ENCODE data around the gene ZAP70. TPM values are rescaled to one million over a fixed set of nuclear protein-coding genes. Genes with fewer than 3 reads are reported as not detected.

ZAP70 gene
- polyA plus RNA-seq, 2 of the 4 experiments (the other 2 are of a cell fraction) = 0.10 TPM; not detected in 1

DNA sequence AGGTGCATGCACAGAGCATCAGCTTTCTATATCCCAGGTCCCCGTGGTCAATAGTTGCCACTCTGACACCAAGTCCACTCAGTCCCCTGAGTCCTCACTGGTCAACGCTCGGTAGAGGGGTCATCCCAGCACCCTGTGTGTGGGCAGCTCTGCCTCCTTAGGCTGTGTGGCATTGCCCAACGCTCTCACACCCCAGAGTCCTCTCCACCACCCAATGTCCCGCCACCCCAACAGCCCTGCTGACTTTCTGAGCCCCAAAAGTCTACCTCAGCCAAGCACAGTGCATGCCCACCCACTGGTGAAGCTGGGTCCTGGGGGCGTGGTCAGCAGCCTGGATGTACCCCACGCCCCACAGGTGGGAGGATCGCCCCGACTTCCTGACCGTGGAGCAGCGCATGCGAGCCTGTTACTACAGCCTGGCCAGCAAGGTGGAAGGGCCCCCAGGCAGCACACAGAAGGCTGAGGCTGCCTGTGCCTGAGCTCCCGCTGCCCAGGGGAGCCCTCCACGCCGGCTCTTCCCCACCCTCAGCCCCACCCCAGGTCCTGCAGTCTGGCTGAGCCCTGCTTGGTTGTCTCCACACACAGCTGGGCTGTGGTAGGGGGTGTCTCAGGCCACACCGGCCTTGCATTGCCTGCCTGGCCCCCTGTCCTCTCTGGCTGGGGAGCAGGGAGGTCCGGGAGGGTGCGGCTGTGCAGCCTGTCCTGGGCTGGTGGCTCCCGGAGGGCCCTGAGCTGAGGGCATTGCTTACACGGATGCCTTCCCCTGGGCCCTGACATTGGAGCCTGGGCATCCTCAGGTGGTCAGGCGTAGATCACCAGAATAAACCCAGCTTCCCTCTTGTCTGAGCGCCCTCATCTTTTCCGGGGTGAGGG lies 25.9 kb downstream of the ZAP70 start:
- no peak for TF ChIP-seq TP53 (CRISPR knock-in tag; IDR thresholded peaks at IDR 0.05)
- no peak for TF ChIP-seq ZSCAN20 (CRISPR knock-in tag; IDR thresholded peaks at IDR 0.05)
- TF ChIP-seq, protein P1, sequence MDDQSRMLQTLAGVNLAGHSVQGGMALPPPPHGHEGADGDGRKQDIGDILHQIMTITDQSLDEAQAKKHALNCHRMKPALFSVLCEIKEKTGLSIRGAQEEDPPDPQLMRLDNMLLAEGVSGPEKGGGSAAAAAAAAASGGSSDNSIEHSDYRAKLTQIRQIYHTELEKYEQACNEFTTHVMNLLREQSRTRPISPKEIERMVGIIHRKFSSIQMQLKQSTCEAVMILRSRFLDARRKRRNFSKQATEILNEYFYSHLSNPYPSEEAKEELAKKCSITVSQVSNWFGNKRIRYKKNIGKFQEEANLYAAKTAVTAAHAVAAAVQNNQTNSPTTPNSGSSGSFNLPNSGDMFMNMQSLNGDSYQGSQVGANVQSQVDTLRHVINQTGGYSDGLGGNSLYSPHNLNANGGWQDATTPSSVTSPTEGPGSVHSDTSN (IDR thresholded peaks at IDR 0.05) = no peak
- no peak for TF ChIP-seq HOXB5 (CRISPR knock-in tag; IDR thresholded peaks at IDR 0.05)
- TF ChIP-seq, protein P2, sequence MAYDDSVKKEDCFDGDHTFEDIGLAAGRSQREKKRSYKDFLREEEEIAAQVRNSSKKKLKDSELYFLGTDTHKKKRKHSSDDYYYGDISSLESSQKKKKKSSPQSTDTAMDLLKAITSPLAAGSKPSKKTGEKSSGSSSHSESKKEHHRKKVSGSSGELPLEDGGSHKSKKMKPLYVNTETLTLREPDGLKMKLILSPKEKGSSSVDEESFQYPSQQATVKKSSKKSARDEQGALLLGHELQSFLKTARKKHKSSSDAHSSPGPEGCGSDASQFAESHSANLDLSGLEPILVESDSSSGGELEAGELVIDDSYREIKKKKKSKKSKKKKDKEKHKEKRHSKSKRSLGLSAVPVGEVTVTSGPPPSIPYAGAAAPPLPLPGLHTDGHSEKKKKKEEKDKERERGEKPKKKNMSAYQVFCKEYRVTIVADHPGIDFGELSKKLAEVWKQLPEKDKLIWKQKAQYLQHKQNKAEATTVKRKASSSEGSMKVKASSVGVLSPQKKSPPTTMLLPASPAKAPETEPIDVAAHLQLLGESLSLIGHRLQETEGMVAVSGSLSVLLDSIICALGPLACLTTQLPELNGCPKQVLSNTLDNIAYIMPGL (CRISPR knock-in tag; IDR thresholded peaks at IDR 0.05; ENCODE audit: borderline replicate concordance) = no peak
- no peak for TF ChIP-seq ZFP36 (IDR thresholded peaks at IDR 0.05; ENCODE audit: borderline replicate concordance, partially characterized antibody)
- TF ChIP-seq CBX8 (IDR thresholded peaks at IDR 0.05) = no peak
- TF ChIP-seq CHD4 (IDR thresholded peaks at IDR 0.05; ENCODE audit: borderline replicate concordance) = no peak
- TF ChIP-seq ESRRA (IDR thresholded peaks at IDR 0.05; ENCODE audit: borderline replicate concordance, low read length) = no peak
- TF ChIP-seq BHLHE40 (IDR thresholded peaks at IDR 0.05; ENCODE audit: low read depth, low read length) = no peak
- no peak for TF ChIP-seq FOSB (CRISPR knock-in tag; IDR thresholded peaks at IDR 0.05)
- no peak for TF ChIP-seq NPAS2 (CRISPR knock-in tag; IDR thresholded peaks at IDR 0.05; ENCODE audit: borderline replicate concordance)
- TF ChIP-seq POLR2AphosphoS2 (conservative IDR thresholded peaks at IDR 0.05; ENCODE audit: low read length) = no peak
- TF ChIP-seq, protein P3, sequence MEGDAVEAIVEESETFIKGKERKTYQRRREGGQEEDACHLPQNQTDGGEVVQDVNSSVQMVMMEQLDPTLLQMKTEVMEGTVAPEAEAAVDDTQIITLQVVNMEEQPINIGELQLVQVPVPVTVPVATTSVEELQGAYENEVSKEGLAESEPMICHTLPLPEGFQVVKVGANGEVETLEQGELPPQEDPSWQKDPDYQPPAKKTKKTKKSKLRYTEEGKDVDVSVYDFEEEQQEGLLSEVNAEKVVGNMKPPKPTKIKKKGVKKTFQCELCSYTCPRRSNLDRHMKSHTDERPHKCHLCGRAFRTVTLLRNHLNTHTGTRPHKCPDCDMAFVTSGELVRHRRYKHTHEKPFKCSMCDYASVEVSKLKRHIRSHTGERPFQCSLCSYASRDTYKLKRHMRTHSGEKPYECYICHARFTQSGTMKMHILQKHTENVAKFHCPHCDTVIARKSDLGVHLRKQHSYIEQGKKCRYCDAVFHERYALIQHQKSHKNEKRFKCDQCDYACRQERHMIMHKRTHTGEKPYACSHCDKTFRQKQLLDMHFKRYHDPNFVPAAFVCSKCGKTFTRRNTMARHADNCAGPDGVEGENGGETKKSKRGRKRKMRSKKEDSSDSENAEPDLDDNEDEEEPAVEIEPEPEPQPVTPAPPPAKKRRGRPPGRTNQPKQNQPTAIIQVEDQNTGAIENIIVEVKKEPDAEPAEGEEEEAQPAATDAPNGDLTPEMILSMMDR (IDR thresholded peaks at IDR 0.05) = no peak
- TF ChIP-seq, protein P4, sequence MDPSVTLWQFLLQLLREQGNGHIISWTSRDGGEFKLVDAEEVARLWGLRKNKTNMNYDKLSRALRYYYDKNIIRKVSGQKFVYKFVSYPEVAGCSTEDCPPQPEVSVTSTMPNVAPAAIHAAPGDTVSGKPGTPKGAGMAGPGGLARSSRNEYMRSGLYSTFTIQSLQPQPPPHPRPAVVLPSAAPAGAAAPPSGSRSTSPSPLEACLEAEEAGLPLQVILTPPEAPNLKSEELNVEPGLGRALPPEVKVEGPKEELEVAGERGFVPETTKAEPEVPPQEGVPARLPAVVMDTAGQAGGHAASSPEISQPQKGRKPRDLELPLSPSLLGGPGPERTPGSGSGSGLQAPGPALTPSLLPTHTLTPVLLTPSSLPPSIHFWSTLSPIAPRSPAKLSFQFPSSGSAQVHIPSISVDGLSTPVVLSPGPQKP (IDR thresholded peaks at IDR 0.05; ENCODE audit: low read depth, low read length) = no peak
- no peak for TF ChIP-seq RARB (CRISPR knock-in tag; IDR thresholded peaks at IDR 0.05)
- no peak for TF ChIP-seq KDM1A (IDR thresholded peaks at IDR 0.05; ENCODE audit: low read depth)
- no peak for TF ChIP-seq GATA3 (IDR thresholded peaks at IDR 0.05; ENCODE audit: borderline replicate concordance)
- TF ChIP-seq KDM5A (IDR thresholded peaks at IDR 0.05) = no peak
- Histone ChIP-seq H3K4me2 (no peak overlapping the region), H3K27ac (no peak overlapping the region), H3K4me1 (no peaks in the 10 kb centered on the region), H3K9me3 (no peaks in the 10 kb centered on the region), H3K4me3 (no peak overlapping the region)
- ATAC-seq = peak in 1 of 2 experiments; percentile 13; a peak in 2 of 6 replicates
- DNase-seq (ENCODE audit: low read depth in 1 of 2, low spot score in 1 of 2) = no peak
- no peak for FAIRE-seq
- 51% methylated on average over 8 of the region's 23 CpGs for WGBS (ENCODE audit: missing lambda C conversion rate)
- ChIA-PET POLR2A (no interaction called here), CTCF (interaction anchor here (0.6 to 2.9 kb wide), 17 partner anchors 9 to 707 kb away, joined by 3 to 27 read pairs (median 5); no protein-coding TSS in a partner anchor)

DNA sequence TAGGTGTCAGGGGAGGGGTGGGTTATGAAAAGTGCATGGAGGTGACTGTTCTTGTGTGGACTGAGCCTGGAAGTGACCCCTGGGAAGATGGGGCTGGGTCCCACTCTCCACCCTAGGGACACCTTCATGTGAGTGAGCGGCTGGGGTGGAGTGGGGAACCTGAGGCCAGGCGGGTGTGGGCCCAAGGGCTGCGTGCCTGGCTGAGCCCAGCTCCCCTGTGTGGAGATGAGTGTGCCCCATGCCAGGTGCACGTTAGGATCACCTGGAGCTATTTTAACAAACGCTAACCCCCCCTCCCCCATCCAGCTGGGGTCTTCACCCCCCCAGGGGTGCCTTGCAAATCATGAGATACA lies 26.5 kb downstream of the ZAP70 start:
- H3K9me3 ChIP-seq = no peaks in the 10 kb centered on the region
- WGBS (ENCODE audit: missing lambda C conversion rate) = 47% methylated on average over 5 of the region's 5 CpGs
- no peak overlapping the region for H3K4me2 ChIP-seq
- no peak for DNase-seq (ENCODE audit: low read depth in 1 of 2, low spot score in 1 of 2)
- no peaks in the 10 kb centered on the region for H3K4me1 ChIP-seq
- H3K4me3 ChIP-seq = no peak overlapping the region
- CTCF ChIA-PET = interaction anchor here (0.6 to 2.9 kb wide), 19 partner anchors 9 to 707 kb away, joined by 3 to 27 read pairs (median 5); no protein-coding TSS in a partner anchor
- POLR2A ChIA-PET = no interaction called here
- 0 out of 6 replicates have a peak, but pooled peaks of 1 of the 2 experiments have one; percentile 9 for ATAC-seq
- H3K27ac ChIP-seq = no peak overlapping the region
- no peak for FAIRE-seq
- TF ChIP-seq CHD2 (IDR thresholded peaks at IDR 0.05; ENCODE audit: low read length, partially characterized antibody) (no peak), CBX2 (IDR thresholded peaks at IDR 0.05; ENCODE audit: borderline replicate concordance, low read depth) (no peak), SMC3 (IDR thresholded peaks at IDR 0.05) (no peak), GATA3 (IDR thresholded peaks at IDR 0.05; ENCODE audit: borderline replicate concordance) (no peak), FOXS1 (CRISPR knock-in tag; IDR thresholded peaks at IDR 0.05) (no peak), ZC3H11A (IDR thresholded peaks at IDR 0.05) (no peak), ZSCAN20 (CRISPR knock-in tag; IDR thresholded peaks at IDR 0.05) (no peak), HEYL (CRISPR knock-in tag; IDR thresholded peaks at IDR 0.05) (no peak), RAD21 (conservative IDR thresholded peaks at IDR 0.05 in 1 of 2, IDR thresholded peaks at IDR 0.05 in 1 of 2) (no peak)
- TF ChIP-seq, protein P5, sequence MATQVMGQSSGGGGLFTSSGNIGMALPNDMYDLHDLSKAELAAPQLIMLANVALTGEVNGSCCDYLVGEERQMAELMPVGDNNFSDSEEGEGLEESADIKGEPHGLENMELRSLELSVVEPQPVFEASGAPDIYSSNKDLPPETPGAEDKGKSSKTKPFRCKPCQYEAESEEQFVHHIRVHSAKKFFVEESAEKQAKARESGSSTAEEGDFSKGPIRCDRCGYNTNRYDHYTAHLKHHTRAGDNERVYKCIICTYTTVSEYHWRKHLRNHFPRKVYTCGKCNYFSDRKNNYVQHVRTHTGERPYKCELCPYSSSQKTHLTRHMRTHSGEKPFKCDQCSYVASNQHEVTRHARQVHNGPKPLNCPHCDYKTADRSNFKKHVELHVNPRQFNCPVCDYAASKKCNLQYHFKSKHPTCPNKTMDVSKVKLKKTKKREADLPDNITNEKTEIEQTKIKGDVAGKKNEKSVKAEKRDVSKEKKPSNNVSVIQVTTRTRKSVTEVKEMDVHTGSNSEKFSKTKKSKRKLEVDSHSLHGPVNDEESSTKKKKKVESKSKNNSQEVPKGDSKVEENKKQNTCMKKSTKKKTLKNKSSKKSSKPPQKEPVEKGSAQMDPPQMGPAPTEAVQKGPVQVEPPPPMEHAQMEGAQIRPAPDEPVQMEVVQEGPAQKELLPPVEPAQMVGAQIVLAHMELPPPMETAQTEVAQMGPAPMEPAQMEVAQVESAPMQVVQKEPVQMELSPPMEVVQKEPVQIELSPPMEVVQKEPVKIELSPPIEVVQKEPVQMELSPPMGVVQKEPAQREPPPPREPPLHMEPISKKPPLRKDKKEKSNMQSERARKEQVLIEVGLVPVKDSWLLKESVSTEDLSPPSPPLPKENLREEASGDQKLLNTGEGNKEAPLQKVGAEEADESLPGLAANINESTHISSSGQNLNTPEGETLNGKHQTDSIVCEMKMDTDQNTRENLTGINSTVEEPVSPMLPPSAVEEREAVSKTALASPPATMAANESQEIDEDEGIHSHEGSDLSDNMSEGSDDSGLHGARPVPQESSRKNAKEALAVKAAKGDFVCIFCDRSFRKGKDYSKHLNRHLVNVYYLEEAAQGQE (IDR thresholded peaks at IDR 0.05) = no peak

All from A549 (cell line).